Uterus (tissue), 2 donors: Measurements from ENCODE around the gene RARA.
A peak's percentile ranks its signal among the peaks of the same experiment; 100 is the strongest.

Experiments
- POLR2A ChIP-seq, 2 donors: fragments of 450-650 bp; IDR thresholded peaks; one replicate each; pipeline ENCODE4 v1.6.1; 2016; ENCODE audit warnings: antibody characterized with exemption in 2 of 2, mild to moderate bottlenecking in 1 of 2, moderate library complexity in 1 of 2
- TF ChIP-seq, protein P1 (sequence below), 4 experiments: fragments of 200-600 bp in 2 of 4; fragments of 450-650 bp in 2 of 4; sonication (generic) in 2 of 4; IDR thresholded peaks; one replicate each; pipeline ENCODE4 v1.5.1; 2016 to 2019; ENCODE audit warnings: antibody characterized with exemption in 4 of 4, mild to moderate bottlenecking in 2 of 4, moderate library complexity in 1 of 4

- TF ChIP-seq POLR2A (IDR thresholded peaks at IDR 0.05), result peak in 1 of 2 donors; percentile 5
- TF ChIP-seq, protein P1, sequence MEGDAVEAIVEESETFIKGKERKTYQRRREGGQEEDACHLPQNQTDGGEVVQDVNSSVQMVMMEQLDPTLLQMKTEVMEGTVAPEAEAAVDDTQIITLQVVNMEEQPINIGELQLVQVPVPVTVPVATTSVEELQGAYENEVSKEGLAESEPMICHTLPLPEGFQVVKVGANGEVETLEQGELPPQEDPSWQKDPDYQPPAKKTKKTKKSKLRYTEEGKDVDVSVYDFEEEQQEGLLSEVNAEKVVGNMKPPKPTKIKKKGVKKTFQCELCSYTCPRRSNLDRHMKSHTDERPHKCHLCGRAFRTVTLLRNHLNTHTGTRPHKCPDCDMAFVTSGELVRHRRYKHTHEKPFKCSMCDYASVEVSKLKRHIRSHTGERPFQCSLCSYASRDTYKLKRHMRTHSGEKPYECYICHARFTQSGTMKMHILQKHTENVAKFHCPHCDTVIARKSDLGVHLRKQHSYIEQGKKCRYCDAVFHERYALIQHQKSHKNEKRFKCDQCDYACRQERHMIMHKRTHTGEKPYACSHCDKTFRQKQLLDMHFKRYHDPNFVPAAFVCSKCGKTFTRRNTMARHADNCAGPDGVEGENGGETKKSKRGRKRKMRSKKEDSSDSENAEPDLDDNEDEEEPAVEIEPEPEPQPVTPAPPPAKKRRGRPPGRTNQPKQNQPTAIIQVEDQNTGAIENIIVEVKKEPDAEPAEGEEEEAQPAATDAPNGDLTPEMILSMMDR (IDR thresholded peaks at IDR 0.05), result no peak
These were observed 54.3 kb downstream of the RARA start for GRCh38 chr17:40363111-40363827.
